Body of pancreas (tissue), 4 donors: ENCODE data around the gene ZDHHC12.

Experiments
- CTCF ChIP-seq, 7 experiments: fragments of 450-650 bp in 4 of 7; fragments of 200-600 bp in 3 of 7; sonication (generic) in 3 of 7; IDR thresholded peaks; one replicate each; pipeline ENCODE4 v1.5.1; 2016 to 2019; ENCODE audit warnings: antibody characterized with exemption in 7 of 7
- POLR2A ChIP-seq, 3 donors: fragments of 450-650 bp; IDR thresholded peaks; one replicate each; pipeline ENCODE4 v1.6.1; 2016; ENCODE audit warnings: antibody characterized with exemption in 3 of 3, mild to moderate bottlenecking in 2 of 3

GRCh38 chr9:128713941-128714573 is 9.9 kb downstream of the ZDHHC12 start:
- TF ChIP-seq POLR2A (IDR thresholded peaks at IDR 0.05): no peak
- no peak for TF ChIP-seq CTCF (IDR thresholded peaks at IDR 0.05)
